ENCODE measurements around the gene GLYR1.

DNA sequence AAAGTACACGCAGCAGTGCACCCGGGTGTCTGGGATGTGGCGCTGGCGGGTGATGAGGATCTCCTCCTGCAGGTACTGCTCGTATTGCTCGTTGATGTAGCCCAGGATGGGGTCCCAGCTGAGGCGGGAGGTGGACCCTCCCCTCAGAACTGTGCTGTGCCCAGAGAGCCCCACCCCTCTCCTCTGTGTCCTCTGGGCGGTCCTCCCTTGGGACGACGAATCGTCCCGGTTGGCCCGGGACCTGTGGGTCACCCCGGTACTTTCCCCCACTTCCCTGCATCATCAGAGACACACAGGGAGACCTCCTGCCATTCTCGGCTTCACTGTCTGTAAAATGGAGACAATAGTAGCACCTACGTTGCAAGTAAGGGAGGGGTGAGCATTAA is 63.1 kb downstream of the GLYR1 start:
- TF ChIP-seq CTCF (IDR thresholded peaks at IDR 0.05) (no peak), POLR2AphosphoS5 (IDR thresholded peaks at IDR 0.05; ENCODE audit: low read depth, low read length) (no peak), REST (IDR thresholded peaks at IDR 0.05; ENCODE audit: insufficient read depth in 1 of 2, low read depth in 2 of 2, low read length in 1 of 2) (no peak), TCF7L2 (IDR thresholded peaks at IDR 0.05; ENCODE audit: low read depth, low read length) (no peak)
